ENCODE results near the gene SPAG6.

The SPAG6 gene

DNA sequence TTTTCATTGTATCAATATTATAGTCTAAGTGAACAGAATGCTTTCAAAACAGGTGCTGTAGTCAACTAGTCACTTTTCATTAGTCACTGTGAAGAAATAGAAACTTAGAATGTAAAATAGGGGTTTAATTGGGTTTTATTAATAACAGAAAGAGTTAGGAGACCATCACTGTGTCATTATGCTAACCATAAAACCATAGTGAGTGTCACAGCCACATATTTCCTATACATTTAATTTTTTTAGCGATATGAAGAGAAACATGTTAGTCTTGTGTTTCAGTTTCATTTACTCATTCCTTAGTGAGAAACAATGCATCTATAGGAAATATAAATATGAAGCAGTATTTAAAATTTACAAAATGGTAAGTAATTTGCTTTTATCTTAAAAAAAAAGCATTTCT lies 22.2 kb downstream of the SPAG6 start:
- DNase-seq (ENCODE audit: insufficient read length) (no peak), FAIRE-seq (no peak)
- TF ChIP-seq POLR2A (IDR thresholded peaks at IDR 0.05; ENCODE audit: low read depth, low read length) (no peak), POLR2AphosphoS5 (IDR thresholded peaks at IDR 0.05; ENCODE audit: low read depth, low read length) (no peak), TAF1 (IDR thresholded peaks at IDR 0.05; ENCODE audit: borderline replicate concordance, low read depth, low read length) (no peak)

DNA sequence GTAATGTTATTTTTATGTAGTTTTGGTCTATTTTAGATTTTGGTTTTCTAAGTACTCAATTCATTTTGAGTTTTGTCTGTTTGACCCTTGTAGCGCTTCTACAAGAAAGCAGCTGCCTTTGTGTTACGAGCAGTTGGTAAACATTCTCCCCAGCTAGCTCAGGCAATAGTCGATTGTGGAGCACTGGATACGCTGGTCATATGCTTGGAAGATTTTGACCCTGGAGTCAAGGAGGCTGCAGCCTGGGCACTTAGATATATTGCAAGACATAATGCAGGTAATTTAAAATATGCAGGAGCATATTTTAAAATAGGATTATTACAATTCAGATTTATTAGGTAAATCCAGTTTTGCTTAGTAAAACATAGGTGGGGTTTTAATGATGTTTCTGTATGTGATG lies 23.1 kb downstream of the SPAG6 start:
- DNase-seq (ENCODE audit: insufficient read length) (no peak), FAIRE-seq (no peak)
- TF ChIP-seq POLR2A (IDR thresholded peaks at IDR 0.05; ENCODE audit: low read depth, low read length) = no peak
- no peak for TF ChIP-seq TAF1 (IDR thresholded peaks at IDR 0.05; ENCODE audit: borderline replicate concordance, low read depth, low read length)
- TF ChIP-seq POLR2AphosphoS5 (IDR thresholded peaks at IDR 0.05; ENCODE audit: low read depth, low read length) = no peak

DNA sequence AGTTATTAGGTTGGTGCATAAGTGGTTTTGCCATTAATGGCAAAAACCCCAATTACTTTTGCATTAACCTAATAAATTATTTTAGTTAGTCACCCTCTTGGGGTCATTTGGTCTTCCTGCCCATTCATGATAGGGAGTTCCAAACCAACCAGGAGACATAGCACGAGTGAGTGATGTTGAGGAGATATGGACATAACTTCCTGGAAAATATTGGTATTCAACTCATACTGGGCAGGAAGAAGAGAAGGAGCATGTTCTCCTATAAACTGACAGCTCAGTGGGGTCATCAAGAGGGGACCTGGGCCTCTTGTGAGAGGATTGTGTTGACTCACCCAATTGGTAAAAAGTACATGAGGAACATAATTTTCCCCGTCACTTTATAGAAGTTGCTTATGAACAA lies 23.7 kb downstream of the SPAG6 start:
- FAIRE-seq = no peak
- TF ChIP-seq POLR2A (IDR thresholded peaks at IDR 0.05; ENCODE audit: low read depth, low read length) = no peak
- no peak for TF ChIP-seq TAF1 (IDR thresholded peaks at IDR 0.05; ENCODE audit: borderline replicate concordance, low read depth, low read length)
- no peak for TF ChIP-seq POLR2AphosphoS5 (IDR thresholded peaks at IDR 0.05; ENCODE audit: low read depth, low read length)
- no peak for DNase-seq (ENCODE audit: insufficient read length)

DNA sequence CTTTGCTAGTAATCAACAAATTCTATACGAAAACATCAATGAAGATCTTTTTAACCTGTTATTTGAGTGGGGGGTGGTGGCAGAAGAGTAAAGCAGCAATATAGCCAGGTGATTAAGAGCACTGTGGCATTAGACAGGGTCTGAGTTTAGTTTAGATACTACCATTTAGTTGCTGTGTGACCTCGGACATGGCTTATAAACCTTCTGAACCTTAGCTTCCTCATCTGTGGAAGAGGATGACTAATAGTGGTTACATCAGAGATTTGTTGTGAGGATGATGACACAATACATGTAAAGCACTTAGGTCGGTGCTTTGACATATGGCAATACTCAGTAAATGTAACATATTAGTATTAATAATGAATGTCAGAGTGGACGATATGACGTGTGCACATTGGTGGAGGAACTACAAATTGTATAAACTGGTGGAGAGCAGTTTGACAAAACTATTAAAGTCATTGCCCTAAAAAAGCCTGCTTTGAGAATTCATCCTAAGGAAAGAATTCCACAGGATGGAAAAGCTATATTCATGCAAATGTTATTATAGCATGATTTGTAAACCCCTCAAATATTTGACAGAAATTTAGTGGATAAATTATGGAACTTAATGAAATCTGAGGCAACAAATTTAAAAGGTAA lies 24.3 kb downstream of the SPAG6 start:
- DNase-seq (ENCODE audit: insufficient read length) (no peak), FAIRE-seq (peak; percentile 93)
- TF ChIP-seq POLR2A (IDR thresholded peaks at IDR 0.05; ENCODE audit: low read depth, low read length) = no peak
- TF ChIP-seq POLR2AphosphoS5 (IDR thresholded peaks at IDR 0.05; ENCODE audit: low read depth, low read length) = no peak
- no peak for TF ChIP-seq TAF1 (IDR thresholded peaks at IDR 0.05; ENCODE audit: borderline replicate concordance, low read depth, low read length)

DNA sequence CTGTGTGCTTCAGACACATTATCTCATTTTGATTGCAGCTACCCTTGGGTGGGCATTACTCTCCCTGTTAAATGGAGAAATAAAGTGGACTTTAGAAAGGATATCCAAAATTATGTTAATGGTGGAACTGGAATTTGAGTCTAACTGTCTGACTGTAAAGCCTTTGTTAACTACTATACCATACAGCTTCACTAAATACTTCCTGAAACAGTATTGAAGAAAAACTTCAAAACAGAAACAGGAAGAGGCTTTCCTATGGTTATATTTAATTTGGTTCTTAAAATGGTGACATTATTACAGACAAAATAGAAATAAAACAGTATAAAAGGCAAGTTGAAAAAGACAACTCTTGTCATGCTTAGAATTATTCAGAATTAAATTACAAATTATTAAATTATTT lies 25.0 kb downstream of the SPAG6 start:
- FAIRE-seq = peak; percentile 14
- TF ChIP-seq POLR2AphosphoS5 (IDR thresholded peaks at IDR 0.05; ENCODE audit: low read depth, low read length) (no peak), POLR2A (IDR thresholded peaks at IDR 0.05; ENCODE audit: low read depth, low read length) (no peak), TAF1 (IDR thresholded peaks at IDR 0.05; ENCODE audit: borderline replicate concordance, low read depth, low read length) (no peak)

DNA sequence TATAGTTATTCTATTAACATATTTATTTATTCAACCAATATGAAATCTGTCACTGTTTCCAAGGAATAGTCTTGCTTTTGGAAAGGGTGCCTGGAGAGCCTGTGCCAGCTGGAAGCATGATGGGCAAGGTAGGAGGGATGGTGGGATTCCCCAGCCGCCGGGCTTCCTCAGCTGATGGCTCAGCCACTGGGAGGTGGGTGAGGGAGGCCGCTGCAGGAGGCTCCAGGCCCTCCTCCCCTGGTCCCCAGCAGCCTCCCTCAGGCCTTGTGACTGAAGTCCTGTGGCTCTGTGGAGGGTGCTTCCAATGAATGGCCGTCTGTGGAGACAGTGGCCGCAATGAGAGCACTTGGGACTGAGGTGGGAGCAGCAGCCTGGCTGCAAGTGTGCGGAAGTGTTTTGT lies 27.0 kb downstream of the SPAG6 start:
- DNase-seq (ENCODE audit: insufficient read length) = no peak
- no peak for FAIRE-seq
- TF ChIP-seq POLR2A (IDR thresholded peaks at IDR 0.05; ENCODE audit: low read depth, low read length) = no peak
- TF ChIP-seq POLR2AphosphoS5 (IDR thresholded peaks at IDR 0.05; ENCODE audit: low read depth, low read length) = no peak
- no peak for TF ChIP-seq TAF1 (IDR thresholded peaks at IDR 0.05; ENCODE audit: borderline replicate concordance, low read depth, low read length)

More for the DNA sequence above, 25.0 kb downstream of the SPAG6 start:
- no peak for DNase-seq (ENCODE audit: insufficient read length)

DNA sequence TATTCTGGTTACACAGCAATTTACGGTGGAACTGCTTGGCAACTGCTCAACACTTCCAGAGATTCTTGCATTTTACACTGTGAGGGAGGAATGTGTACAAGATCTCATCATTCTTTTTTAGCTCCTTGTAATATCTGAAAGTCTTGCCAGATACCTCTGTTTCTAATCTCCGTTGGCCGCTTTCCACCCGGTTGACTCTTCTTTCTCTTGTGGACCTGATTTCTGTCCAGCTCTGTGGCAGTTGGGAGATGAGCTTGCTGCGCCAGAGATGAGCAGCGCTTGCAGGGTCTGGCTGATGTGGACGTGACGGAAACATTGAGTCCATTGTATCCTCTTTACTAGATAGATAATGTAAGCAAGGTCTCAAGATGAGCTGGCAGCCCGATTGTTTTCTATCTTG lies 27.6 kb downstream of the SPAG6 start:
- FAIRE-seq = no peak
- DNase-seq (ENCODE audit: insufficient read length) = no peak
- TF ChIP-seq POLR2AphosphoS5 (IDR thresholded peaks at IDR 0.05; ENCODE audit: low read depth, low read length) (no peak), POLR2A (IDR thresholded peaks at IDR 0.05; ENCODE audit: low read depth, low read length) (no peak), TAF1 (IDR thresholded peaks at IDR 0.05; ENCODE audit: borderline replicate concordance, low read depth, low read length) (no peak)

DNA sequence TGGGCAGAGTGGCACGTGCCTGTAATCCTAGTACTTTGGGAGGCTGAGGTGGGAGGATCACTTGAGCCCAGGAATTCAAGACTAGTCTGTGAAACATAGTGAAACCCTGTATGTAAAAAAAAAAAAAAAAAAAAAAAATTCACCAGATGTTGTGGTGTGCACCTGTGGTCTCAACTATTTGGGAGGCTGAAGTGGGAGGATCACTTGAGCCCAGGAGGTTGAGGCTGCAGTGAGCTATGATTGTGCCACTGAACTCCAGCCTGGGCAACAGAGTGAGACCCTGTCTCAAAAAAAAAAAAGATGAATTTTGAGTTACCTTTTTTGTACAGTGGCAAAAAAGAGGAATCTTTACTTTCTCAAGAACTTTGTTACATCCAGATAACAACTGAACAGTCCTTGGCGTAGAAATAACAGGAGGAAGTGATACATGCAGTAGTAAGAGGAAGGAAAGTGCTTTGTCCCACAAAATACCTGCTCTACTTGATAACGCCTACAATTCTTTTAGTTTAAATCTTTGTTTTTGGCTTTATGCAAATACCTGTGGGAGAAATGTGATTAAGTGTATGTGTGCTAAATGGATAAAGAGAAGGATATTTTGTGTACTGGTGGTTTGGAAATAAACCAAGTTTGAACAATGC lies 29.3 kb downstream of the SPAG6 start:
- no peak for TF ChIP-seq TAF1 (IDR thresholded peaks at IDR 0.05; ENCODE audit: borderline replicate concordance, low read depth, low read length)
- TF ChIP-seq POLR2A (IDR thresholded peaks at IDR 0.05; ENCODE audit: low read depth, low read length) = no peak
- TF ChIP-seq POLR2AphosphoS5 (IDR thresholded peaks at IDR 0.05; ENCODE audit: low read depth, low read length) = no peak
- DNase-seq (ENCODE audit: insufficient read length) (no peak), FAIRE-seq (peak; percentile 17)

DNA sequence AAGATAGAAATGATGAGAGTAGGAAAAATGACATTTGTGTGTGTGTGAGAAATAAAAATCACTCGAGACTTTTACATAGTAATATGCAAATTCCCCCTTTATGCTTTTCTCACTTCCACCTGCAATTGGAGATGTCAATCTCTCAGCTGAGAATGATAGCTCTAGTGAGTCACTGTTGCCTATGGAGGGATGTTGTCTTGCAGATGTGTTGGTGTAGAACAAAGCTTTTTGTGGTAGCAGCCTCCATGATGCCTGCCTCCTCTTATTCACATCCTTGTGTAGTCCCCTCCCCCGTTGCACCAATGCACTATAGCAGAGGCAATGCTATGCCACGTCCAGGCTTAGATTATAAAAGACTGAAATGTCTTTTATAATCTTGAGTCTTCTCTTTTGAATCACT lies 33.8 kb downstream of the SPAG6 start:
- TF ChIP-seq POLR2AphosphoS5 (IDR thresholded peaks at IDR 0.05; ENCODE audit: low read depth, low read length) (no peak), POLR2A (IDR thresholded peaks at IDR 0.05; ENCODE audit: low read depth, low read length) (no peak), TAF1 (IDR thresholded peaks at IDR 0.05; ENCODE audit: borderline replicate concordance, low read depth, low read length) (no peak)
- FAIRE-seq (peak; percentile 97), DNase-seq (ENCODE audit: insufficient read length) (no peak)

DNA sequence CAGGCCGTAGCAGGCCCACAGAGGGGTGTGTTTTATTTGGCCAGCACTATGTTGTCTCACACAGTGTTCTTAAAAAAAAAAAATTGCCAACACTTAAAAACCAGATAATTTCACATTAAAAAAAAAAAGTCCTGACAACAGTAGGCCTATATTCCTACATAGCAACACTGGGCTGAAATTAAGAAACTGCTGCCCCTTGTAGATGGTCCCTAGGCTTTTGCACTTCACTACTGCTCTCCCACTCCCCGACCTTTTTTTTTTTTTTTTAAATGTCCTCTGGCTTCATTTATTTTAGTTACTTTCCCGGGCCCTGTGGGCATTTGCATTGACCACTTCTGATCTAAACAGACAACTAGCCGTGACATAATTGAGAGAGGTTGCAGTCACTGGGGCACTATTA lies 36.0 kb downstream of the SPAG6 start:
- FAIRE-seq (no peak), DNase-seq (ENCODE audit: insufficient read length) (no peak)
- TF ChIP-seq TAF1 (IDR thresholded peaks at IDR 0.05; ENCODE audit: borderline replicate concordance, low read depth, low read length) = no peak
- no peak for TF ChIP-seq POLR2AphosphoS5 (IDR thresholded peaks at IDR 0.05; ENCODE audit: low read depth, low read length)
- TF ChIP-seq POLR2A (IDR thresholded peaks at IDR 0.05; ENCODE audit: low read depth, low read length) = no peak

DNA sequence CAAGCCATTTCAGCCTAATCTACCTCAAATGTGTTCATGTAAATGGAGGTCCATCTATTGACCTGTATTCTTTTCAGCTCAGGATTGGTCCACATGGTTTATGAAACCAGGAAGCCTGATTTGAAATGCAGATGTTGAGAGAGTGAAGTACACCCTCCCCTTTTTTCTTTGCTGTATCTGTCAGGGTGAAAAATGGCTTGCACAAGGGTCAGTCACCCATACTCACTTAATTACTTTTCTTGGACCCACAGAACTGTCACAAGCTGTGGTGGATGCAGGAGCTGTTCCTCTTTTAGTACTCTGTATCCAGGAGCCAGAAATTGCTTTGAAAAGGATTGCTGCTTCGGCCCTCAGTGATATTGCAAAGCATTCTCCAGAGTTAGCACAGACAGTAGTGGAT lies 41.2 kb downstream of the SPAG6 start:
- FAIRE-seq (no peak), DNase-seq (ENCODE audit: insufficient read length) (no peak)
- no peak for TF ChIP-seq TAF1 (IDR thresholded peaks at IDR 0.05; ENCODE audit: borderline replicate concordance, low read depth, low read length)
- TF ChIP-seq POLR2AphosphoS5 (IDR thresholded peaks at IDR 0.05; ENCODE audit: low read depth, low read length) = no peak
- TF ChIP-seq POLR2A (IDR thresholded peaks at IDR 0.05; ENCODE audit: low read depth, low read length) = no peak
